ENCODE data around the gene ADCY2. TPM values are rescaled to one million over a fixed set of nuclear protein-coding genes. Genes with fewer than 3 reads are reported as not detected.

The ADCY2 gene
- total RNA-seq, 1 experiment from 2014 or later, result not detected

DNA sequence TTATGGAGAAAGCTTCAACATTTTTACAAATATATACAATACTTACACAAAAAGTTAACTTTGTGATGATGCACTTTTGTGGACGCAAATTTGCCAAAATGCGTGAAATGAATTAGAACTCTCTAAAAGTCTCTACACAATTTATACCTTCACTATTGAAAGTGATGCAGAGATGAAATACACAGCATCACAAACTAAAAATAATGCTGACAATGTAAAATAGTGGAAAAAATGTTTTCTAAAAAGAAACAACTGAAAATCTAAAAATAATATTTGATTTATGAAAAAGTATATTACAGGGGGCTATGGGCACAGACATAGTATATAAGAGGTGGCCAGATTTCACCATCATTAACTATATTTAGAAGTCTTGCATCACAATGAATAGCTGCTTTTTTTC lies 188.8 kb downstream of the ADCY2 start:
- DNase-seq (ENCODE audit: unreplicated experiment), result no peak
- Mint-ChIP-seq H3K27me3 (ENCODE audit: insufficient read depth, unreplicated experiment) (peaks cover 68% of the 10 kb centered on the region), H3K36me3 (ENCODE audit: insufficient read depth, unreplicated experiment) (no peaks in the 10 kb centered on the region), H3K27ac (ENCODE audit: low read depth, unreplicated experiment) (no peak overlapping the region), H3K4me1 (ENCODE audit: insufficient read depth, unreplicated experiment) (no peaks in the 10 kb centered on the region), H3K9me3 (ENCODE audit: unreplicated experiment) (no peaks in the 10 kb centered on the region), H3K4me3 (ENCODE audit: unreplicated experiment) (no peak overlapping the region)
- TF ChIP-seq, protein P1, sequence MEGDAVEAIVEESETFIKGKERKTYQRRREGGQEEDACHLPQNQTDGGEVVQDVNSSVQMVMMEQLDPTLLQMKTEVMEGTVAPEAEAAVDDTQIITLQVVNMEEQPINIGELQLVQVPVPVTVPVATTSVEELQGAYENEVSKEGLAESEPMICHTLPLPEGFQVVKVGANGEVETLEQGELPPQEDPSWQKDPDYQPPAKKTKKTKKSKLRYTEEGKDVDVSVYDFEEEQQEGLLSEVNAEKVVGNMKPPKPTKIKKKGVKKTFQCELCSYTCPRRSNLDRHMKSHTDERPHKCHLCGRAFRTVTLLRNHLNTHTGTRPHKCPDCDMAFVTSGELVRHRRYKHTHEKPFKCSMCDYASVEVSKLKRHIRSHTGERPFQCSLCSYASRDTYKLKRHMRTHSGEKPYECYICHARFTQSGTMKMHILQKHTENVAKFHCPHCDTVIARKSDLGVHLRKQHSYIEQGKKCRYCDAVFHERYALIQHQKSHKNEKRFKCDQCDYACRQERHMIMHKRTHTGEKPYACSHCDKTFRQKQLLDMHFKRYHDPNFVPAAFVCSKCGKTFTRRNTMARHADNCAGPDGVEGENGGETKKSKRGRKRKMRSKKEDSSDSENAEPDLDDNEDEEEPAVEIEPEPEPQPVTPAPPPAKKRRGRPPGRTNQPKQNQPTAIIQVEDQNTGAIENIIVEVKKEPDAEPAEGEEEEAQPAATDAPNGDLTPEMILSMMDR (IDR thresholded peaks at IDR 0.05; ENCODE audit: unreplicated experiment), result no peak
- POLR2A ChIA-PET, result no interaction called here
- CTCF ChIA-PET, result no interaction called here
- BruUV-seq (replicated peaks), result no TSS peak
- intact Hi-C loops (cut with micrococcal nuclease), result no loop called here

- Mint-ChIP-seq H3K36me3 (ENCODE audit: insufficient read depth, unreplicated experiment) (no peaks in the 10 kb centered on the region), H3K9me3 (ENCODE audit: unreplicated experiment) (no peaks in the 10 kb centered on the region), H3K4me1 (ENCODE audit: insufficient read depth, unreplicated experiment) (no peaks in the 10 kb centered on the region), H3K27ac (ENCODE audit: low read depth, unreplicated experiment) (no peak overlapping the region), H3K4me3 (ENCODE audit: unreplicated experiment) (no peak overlapping the region), H3K27me3 (ENCODE audit: insufficient read depth, unreplicated experiment) (peaks cover 64% of the 10 kb centered on the region)
- TF ChIP-seq, protein P1 (IDR thresholded peaks at IDR 0.05; ENCODE audit: unreplicated experiment), result no peak
- CTCF ChIA-PET, result no interaction called here
- POLR2A ChIA-PET, result no interaction called here
- BruUV-seq (replicated peaks), result no TSS peak
- DNase-seq (ENCODE audit: unreplicated experiment), result no peak
- intact Hi-C loops (cut with micrococcal nuclease), result no loop called here
These were observed 189.9 kb downstream of the ADCY2 start for GRCh38 chr5:7585807-7586206.

DNA sequence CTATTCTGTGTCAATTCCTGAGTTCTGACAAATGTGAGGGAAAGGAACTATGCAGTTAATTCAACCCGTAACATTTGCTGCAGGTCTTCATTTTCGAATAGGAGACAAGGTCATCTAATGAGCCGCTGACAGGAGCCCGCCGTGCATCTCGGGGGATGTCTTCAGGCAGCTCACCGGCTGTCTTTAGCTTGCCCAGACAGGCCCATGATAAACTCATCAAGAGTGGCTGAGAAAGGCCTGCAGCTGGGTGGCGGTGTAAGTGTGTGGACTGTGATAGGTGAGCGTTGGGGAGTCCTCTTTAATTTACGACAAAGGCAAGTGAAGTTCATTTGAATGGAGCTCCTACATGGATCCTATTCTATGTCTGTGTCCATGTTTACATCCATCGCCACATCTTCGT lies 190.5 kb downstream of the ADCY2 start:
- peaks cover 57% of the 10 kb centered on the region for H3K27me3 Mint-ChIP-seq (ENCODE audit: insufficient read depth, unreplicated experiment)
- intact Hi-C loops (cut with micrococcal nuclease), result no loop called here
- DNase-seq (ENCODE audit: unreplicated experiment), result no peak
- H3K9me3 Mint-ChIP-seq (ENCODE audit: unreplicated experiment), result no peaks in the 10 kb centered on the region
- H3K4me3 Mint-ChIP-seq (ENCODE audit: unreplicated experiment), result no peak overlapping the region
- H3K36me3 Mint-ChIP-seq (ENCODE audit: insufficient read depth, unreplicated experiment), result no peaks in the 10 kb centered on the region
- CTCF ChIA-PET, result no interaction called here
- BruUV-seq (replicated peaks), result no TSS peak
- no peak overlapping the region for H3K27ac Mint-ChIP-seq (ENCODE audit: low read depth, unreplicated experiment)
- H3K4me1 Mint-ChIP-seq (ENCODE audit: insufficient read depth, unreplicated experiment), result no peaks in the 10 kb centered on the region
- POLR2A ChIA-PET, result no interaction called here
- TF ChIP-seq, protein P1 (IDR thresholded peaks at IDR 0.05; ENCODE audit: unreplicated experiment), result no peak

DNA sequence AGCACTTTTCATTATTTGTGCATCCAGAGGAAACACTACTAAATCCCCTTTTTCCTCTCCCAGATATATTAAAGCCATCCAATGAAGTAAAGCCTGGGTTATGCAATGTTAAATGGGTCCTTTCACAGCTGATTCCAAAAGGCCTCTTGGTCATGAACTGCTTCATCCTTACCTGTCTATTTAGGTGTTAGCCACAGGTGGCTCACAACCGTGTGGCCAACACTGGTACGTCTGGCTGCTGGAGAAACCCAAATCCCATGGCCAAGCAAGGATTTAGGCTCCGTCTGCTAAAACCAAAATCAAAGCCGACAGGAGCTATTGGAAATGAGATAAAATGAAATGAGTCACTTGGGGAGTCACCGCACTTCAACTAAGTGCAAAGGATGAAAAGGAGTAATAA lies 193.9 kb downstream of the ADCY2 start:
- peaks cover 50% of the 10 kb centered on the region for H3K27me3 Mint-ChIP-seq (ENCODE audit: insufficient read depth, unreplicated experiment)
- no TSS peak for BruUV-seq (replicated peaks)
- TF ChIP-seq, protein P1 (IDR thresholded peaks at IDR 0.05; ENCODE audit: unreplicated experiment), result no peak
- no peak overlapping the region for H3K4me3 Mint-ChIP-seq (ENCODE audit: unreplicated experiment)
- ChIA-PET CTCF (no interaction called here), POLR2A (interaction anchor here (0.7 kb wide), 1 partner anchor 1092 kb away, joined by 3 read pairs; no protein-coding TSS in a partner anchor)
- H3K9me3 Mint-ChIP-seq (ENCODE audit: unreplicated experiment), result no peaks in the 10 kb centered on the region
- no peak overlapping the region for H3K27ac Mint-ChIP-seq (ENCODE audit: low read depth, unreplicated experiment)
- H3K36me3 Mint-ChIP-seq (ENCODE audit: insufficient read depth, unreplicated experiment), result no peaks in the 10 kb centered on the region
- intact Hi-C loops (cut with micrococcal nuclease), result loop anchor here (10.0 kb wide), 1 partner anchor 165 kb away; no protein-coding TSS in a partner anchor
- no peak for DNase-seq (ENCODE audit: unreplicated experiment)
- no peaks in the 10 kb centered on the region for H3K4me1 Mint-ChIP-seq (ENCODE audit: insufficient read depth, unreplicated experiment)

Data from MCF 10A (cell line).